Tibial nerve (tissue), 4 donors: ENCODE measurements around the gene MYCBP.
"Not testable (repeated sequence)": the region's sequence is repeated elsewhere in the genome, so short reads cannot be mapped to it uniquely, and the experiment has no call there.

Experiments
- CTCF ChIP-seq, 5 experiments: fragments of 200-600 bp in 3 of 5; fragments of 450-650 bp in 2 of 5; sonication (generic) in 3 of 5; IDR thresholded peaks; one replicate each; pipeline ENCODE4 v1.5.1; 2016 to 2019; ENCODE audit warnings: antibody characterized with exemption in 5 of 5, mild to moderate bottlenecking in 3 of 5, moderate library complexity in 2 of 5
- EP300 ChIP-seq, 2 donors: sonication (generic); formaldehyde crosslinking; IDR thresholded peaks; one replicate each; pipeline ENCODE4 v1.6.1; 2017; ENCODE audit warnings: antibody characterized with exemption in 2 of 2, mild to moderate bottlenecking in 1 of 2
- POLR2A ChIP-seq, 2 donors: fragments of 450-650 bp; IDR thresholded peaks; one replicate each; pipeline ENCODE4 v1.6.1; 2017; ENCODE audit warnings: antibody characterized with exemption in 2 of 2, mild to moderate bottlenecking in 2 of 2, moderate library complexity in 2 of 2

DNA sequence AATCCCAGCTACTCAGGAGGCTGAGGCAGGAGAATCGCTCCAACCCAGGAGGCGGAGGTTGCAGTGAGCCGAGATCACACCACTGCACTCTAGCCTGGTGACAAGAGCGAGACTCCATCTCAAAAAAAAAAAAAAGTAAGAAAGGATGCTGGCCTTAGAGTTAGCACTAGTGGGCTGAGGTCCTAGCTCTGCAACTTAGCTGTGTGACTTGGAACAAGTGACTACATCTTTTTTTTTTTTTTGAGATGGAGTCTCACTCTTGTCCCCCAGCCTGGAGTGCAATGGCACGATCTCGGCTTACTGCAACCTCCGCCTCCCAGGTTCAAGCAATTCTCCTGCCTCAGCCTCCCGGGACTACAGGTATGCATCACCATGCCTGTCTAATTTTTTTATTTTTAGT lies 41.8 kb upstream of the MYCBP start:
- TF ChIP-seq POLR2A, EP300, CTCF (IDR thresholded peaks at IDR 0.05): not testable (repeated sequence)
